Right kidney (tissue), 1 donor: Measurements from ENCODE around the gene DOK1.
"Not testable (repeated sequence)": the region's sequence is repeated elsewhere in the genome, so short reads cannot be mapped to it uniquely, and the experiment has no call there.

Experiments
- DNase-seq: peaks from one replicate; pipeline ENCODE4 v3.0.0-alpha.2; 2016

The DOK1 gene

DNA sequence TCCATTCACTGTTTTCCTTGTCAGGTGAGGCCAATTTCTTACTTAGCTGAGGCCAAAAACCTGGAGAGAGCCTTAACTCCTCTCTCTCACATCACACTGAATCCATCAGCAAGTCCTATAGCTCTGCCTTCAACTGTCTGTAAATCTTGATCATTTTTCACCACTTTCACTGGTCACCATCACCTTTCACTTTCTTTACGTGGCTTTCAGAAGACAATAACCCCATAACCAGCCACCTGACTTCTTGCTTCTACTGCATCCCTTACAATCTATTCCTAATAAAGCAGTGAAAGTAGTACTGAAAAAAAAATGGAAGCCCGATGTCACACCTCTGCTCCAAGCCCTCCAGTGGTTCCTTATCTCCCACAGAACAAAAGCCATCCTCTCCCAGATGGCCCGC, 8.5 kb upstream of the DOK1 start:
- no peak for DNase-seq

DNA sequence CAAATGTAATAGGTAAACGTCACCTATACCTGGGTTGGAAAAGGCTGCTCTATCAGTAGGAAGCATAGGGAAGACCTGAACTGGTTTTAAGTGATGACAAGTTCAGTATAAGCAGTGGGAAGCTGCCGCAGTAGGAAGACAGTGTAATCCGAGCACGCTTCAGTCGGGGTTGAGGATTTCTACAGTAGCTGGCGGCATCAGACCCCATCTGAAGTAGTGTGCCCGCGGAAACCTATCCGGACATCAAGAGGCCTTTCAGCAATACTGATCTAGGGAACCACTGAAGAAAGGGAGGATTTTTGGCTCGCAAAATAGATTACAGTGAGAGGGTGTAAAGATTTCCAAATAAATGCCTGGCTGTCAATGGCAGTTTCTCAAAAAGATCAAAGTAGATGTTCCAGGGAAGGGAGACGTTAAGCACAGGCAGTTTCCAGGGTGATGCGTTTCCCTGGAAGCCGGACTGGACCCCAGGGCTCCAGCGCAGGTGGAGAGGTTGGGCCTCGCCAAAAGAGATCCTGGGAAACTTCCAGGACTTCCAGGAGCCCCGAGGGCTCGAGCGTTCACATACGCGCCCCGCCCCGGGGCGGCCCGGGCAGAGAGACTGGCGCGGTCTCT, 6.1 kb upstream of the DOK1 start:
- DNase-seq, result no peak

DNA sequence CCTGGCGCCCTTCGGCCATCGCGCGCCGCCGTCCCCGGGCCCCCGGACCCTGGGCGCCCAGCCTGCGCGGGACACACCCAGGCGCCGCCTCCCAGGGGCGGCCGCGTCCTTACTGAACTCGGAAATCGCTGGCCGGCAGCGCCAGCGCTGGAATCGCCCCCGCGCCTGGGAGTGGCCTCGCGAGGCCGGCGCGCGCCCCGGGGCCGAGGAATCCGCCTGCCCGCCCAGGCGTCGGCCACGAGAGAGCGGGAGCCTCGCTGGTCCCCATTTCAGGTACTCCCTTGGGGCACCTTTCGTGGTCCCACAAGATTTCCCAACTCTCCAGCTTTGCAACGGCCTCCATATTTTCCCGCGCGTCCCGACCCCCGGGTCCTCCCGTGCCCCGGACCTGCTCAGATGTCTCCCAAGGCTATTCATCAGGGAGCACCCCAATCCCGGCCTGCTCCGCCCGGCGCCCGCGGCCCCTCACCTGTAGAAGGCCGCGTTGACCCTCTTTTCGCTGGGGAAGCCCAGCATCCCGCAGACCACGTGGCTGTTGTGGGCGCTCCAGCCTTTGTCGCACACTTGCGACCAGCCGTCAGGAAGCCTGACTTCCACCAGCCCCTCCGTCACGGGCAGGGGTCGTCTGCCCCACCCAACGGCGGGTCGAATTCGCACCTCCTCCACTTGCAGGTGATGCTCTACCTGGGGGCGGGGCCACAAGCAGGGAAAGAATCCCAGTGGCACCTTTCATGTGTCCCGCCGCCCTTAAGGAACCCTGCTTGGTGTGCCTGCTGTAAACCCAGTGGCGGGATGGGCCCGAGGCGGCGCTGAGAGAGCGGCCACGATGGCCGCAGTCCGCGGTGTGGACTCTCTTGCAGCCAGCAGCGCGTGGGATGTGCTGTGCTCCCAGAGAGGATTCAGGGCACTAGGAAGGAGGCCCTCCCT, 5.4 kb upstream of the DOK1 start:
- DNase-seq, result peak; percentile 79

DNA sequence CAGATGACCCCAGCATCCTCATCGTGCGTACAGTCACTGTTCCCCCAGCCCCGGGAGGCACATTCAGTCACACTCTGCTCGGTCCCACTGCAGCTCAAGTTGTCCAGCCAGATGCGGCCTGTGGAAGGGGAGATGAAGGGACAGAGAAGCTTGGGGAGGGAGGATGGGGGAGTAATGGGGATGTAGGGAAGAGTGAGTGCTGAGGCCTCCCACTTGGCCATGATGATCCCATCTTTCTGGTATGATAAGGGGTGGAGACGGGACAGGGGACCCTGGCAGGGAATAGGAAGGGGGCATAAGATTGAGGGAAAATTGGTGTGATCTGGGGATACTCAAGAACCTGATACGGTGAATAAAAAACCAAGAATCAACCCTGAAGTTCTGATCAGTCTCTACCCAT, 4.3 kb upstream of the DOK1 start:
- no peak for DNase-seq

DNA sequence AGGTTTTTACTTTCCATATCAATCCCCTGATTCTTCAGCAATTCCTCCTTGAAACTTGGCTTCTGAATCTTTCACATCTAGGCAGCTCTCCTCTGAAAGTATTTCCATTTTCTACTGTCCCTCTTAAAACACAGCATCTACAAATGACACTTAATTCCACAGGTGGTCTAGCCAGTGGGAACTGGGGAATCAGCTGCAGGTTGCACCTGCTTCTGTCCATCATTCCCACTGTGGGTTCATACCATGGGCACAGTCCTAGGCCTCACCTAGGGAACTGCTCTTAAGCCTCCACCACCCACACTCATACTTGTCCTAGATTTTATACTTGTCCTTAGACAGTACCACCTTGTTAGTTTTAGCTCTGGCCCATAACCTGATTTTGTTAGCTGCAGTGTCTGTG, 3.0 kb upstream of the DOK1 start:
- DNase-seq, result no peak

DNA sequence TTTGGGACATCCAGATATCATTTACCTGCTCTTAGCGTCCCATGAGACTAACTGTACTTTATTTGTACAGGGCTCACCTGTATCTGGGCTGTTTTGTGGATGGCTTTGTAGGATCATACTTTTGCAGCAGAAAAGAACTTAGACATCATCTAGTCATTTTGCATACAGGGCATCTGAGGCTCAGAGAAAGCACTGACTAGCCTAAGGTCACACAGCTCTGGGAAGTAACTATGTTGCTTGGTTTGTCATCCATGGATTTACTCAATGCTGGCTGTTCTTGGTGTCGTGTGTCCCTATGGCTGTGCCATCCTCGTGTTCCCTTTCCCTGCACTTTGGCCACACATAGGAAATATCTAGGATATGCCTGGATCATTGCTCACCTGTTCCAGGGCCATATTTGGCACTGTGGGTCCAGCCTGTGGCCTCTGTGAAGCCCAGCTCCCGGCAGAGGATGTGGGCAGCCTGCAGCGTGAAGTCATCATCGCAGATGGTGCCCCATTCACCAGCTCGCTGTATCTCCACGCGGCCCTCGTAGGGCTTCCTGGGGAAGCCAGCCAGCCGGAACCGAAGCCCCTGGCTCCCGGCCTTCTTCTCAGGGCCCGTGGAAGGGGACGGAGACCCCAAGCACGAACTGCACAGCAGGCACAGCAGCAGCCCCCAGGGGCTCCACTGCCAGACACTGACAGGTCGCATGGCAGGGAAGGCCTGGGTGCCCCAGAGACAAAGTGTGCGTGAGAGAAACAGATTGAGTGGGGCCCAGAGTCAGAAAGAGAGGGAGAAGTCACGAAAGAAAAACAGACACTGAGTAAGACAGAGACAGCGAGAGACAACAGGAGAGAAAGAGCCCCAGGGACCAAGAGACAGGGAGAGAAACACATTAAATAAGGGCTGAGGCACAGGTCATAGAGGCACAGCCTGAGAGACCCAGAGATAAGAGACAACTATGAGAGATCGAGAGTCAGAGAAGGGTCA, 2.3 kb upstream of the DOK1 start:
- DNase-seq, result no peak

DNA sequence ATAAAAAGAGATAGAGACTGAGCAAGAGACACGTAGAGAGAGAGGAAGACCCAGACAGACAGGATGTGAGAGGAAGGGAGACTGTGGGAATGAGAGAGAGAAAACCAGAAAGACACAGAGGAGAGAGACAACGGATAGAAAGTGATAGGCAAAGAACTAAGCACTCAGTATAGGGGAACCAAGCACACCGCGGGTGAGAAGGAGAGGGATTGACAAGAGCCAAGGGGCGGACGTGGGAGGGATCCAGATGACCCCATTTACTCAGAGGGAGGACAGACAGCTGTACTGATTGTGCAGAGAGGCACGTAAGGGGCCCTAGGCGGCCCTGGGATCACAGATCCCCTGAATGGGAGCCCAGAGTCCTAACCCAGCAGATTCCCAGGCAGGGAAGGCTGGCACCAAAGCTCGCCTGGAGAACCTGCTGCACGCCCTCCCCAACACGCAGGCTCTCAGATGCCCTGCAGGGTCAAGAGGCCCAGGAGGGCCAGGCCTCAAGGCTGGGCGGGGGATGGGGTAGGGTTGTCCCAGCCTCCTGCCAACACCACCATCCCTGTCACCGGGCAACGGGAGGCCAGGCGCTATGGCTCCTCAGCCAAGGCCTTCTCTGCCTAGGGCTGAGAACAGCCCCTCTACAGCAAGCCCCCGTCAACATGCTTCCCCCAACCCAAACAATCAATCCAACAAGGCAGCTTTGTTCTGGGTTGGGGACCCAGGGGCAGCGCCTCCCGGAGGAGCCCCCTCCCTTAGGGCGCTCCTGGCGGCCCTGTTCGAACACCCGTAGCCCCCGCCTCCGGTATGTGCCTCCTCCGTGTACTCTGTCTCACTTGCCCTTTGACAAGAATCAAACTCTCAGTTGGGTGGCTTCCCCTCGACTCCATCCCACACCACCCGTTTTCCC, 1.4 kb upstream of the DOK1 start:
- peak; percentile 69 for DNase-seq

DNA sequence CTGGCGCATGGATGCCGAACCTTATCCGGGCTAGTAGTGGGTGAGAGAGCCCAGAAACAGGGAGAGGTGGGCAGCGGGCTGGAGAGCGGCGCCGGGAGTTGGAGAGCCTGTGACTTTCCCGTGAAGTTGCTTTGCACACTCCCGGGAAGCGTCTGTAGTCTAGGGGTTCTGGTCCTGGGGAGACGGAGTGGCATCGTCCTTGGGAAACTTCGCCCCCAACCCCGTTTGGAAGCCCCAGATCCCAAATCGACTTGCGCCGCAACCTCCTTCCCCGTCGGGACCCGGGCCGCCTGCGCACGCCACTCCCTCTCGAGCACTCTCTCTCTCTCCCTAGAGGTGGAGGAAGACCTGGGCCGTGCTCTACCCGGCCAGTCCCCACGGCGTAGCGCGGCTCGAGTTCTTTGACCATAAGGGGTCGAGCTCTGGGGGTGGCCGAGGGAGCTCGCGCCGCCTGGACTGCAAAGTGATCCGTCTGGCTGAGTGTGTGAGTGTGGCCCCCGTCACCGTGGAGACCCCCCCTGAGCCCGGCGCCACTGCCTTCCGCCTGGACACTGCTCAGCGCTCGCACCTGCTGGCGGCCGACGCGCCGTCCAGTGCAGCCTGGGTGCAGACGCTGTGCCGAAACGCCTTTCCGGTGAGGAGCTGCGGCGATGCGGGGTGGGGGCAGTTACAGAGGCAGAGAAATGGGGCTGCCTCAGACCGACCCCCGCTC, 456 bp downstream of the DOK1 start:
- peak; percentile 90 for DNase-seq

DNA sequence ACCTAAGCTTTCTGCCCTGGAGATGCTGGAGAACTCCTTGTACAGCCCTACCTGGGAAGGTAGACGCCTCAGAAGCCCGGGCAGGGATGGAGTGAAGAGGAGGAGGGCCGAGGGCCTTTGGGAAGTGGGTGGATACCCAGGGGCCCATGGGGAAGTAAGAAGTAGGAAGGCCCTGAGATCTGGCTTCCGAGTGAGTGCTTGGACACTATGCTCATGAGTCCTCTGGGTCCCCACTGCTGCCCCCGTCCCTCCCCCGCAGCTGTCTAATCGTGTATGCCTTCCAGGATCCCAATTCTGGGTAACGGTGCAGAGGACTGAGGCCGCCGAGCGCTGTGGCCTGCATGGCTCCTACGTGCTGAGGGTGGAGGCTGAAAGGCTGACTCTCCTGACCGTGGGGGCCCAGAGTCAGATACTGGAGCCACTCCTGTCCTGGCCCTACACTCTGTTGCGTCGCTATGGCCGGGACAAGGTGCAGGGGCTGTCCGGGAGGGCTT, 1.1 kb downstream of the DOK1 start:
- no peak for DNase-seq

DNA sequence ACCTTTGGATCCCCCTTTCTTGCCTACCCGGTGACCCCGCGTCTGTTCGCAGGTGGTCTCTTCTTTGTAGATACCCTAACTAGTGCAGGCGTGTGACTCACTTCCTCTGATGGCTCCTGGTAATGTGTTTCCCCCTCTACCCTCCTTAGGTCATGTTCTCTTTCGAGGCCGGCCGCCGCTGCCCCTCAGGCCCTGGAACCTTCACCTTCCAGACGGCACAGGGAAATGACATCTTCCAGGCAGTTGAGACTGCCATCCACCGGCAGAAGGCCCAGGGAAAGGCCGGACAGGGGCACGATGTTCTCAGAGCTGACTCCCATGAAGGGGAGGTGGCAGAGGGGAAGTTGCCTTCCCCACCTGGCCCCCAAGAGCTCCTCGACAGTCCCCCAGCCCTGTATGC, 1.6 kb downstream of the DOK1 start:
- no peak for DNase-seq

DNA sequence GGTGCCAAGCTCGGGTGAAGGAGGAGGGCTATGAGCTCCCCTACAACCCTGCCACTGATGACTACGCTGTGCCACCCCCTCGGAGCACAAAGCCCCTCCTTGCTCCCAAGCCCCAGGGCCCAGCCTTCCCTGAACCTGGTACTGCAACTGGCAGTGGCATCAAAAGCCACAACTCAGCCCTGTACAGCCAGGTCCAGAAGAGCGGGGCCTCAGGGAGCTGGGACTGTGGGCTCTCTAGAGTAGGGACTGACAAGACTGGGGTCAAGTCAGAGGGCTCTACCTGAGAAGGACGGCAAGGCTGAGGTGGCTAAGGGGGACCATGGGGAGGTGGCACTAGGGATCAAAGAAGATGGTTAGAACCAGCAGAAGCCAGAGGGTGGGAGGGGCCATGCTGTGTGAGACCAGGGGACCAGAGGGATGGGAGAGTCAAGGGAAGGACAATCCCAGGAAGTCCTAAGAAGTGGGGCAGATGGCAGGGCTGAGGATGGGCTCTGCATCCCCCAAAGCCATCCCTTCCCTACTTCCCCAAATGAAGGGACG, 2.4 kb downstream of the DOK1 start:
- DNase-seq, result no peak

DNA sequence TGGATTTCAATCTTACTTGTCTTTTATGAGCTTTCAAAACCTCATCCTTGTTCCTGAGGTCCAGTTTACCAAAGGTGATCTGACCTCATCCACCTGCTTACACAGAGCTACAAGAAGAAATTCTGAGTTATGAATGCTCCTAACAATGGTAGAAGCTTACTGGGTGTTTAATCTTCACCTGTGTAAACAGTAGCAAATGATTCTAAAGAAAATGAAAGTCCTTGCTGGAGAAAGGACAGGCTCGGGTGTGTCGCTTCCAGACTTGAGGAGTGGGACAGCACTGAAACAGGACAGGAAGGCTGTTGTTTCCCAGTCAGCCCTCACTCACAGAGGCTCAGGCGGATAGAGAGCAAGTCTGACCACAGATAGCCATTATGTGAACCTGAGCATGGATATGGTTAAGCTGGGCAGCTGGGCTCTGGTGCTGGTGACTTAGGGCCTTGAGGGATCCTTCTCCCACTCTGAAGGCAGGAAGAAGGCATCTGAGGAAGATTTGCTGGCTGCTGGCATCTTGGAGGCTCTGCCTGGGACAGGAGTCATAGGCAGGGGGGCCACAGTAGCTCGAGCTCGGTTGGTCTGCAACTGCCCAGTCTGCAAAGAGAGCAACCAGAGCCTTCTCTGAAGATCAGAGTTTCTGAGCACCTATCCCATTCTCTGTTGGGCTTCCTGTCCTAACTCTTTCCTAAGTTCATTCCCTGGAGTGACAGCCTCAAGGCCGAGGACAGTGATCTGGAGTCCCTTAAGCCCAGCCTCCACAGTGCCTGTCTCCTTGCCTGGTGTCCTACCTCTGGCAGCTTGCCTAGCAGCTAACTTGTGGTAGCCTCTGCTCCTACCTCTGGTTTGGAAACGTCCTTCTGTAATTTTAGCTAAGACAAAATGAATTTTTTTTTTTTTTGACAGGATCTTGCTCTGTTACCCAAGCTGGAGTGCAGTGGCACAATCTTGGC, 4.0 kb downstream of the DOK1 start:
- DNase-seq, result no peak

DNA sequence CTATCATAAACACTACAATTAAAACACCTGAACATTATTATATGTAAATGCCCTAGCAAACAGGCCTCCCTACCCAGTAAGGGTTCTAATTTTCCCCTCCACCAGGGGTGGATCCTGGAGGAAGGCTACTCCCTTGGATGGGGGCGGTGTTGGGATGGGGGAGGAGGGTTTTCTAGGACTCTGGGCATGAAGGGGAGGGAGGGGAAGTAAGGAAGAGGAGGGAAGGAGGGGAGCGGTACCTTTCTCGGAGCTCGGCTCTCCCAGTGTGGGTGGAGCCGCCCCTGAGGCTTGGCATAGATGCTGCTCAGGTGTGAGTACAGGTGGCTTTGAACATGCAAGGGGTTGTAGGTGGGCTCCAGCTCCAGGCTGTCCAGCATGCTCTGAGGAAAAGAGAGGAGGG, 5.4 kb downstream of the DOK1 start:
- no peak for DNase-seq

DNA sequence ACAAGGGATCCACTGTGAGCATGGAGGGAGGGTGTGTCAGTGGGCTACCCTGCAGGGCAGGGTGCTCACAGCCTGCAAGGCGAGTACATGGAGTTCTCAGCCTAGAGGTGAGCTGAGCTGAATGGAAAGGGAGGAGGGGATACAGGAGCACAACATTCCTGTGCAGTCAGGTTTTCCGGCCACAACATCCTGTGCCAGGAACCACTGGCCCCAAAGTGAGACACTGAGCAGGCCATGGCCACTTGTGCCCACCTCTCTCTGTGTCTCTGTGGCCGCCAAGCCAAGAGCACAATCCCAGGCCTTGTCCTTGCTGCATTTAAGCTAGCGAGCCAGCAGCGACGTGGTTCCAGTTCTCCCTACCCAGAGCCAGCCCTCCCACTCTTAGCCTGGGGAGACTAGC, 6.1 kb downstream of the DOK1 start:
- no peak for DNase-seq

DNA sequence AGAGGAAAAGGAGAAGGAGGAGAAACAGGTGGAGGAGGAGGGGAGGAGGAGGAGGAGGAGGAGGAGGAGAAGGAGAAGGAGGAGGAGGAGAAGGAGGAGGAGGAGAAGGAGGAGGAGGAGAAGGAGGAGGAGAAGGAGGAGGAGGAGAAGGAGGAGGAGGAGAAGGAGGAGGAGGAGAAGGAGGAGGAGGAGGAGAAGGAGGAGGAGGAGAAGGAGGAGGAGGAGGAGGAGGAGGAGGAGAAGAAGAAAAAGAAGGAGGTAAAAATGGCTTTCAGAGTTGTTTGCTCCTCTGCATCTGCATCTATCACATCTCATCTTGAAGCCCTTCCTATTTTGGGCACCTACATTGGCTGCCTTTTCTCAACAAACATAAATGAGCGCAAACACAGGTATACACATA, 6.5 kb downstream of the DOK1 start:
- DNase-seq, result not testable (repeated sequence)

DNA sequence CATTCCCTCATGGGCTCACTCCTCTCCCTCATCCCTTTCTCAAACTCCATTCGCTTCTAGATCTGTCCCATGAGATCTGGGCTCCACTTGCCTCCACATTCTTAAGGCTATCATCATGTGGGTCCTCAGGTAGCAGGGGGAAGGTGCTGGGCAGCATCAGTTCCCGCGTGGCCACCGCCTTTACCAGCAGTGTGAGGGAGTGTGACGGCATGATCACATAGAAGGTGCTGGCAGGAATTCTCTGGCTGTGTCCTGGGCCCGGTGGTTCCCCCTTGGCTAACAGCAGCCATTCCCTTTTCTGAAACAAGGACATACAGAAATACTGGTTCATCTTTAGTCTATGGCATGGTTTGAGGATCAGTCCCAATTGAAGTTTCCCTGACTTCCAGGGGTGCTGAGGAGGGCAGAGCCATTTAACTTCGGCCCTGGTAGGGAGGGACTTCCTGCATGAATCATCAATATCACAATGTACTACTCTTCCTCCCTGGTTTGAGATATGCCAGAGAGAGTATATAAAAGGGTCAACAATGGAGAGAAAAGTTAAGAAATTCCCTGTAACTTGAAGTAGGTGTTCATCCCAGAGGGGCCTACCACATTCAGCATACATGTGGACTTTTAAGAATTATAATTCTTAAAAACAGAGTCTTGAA, 7.7 kb downstream of the DOK1 start:
- DNase-seq, result no peak

DNA sequence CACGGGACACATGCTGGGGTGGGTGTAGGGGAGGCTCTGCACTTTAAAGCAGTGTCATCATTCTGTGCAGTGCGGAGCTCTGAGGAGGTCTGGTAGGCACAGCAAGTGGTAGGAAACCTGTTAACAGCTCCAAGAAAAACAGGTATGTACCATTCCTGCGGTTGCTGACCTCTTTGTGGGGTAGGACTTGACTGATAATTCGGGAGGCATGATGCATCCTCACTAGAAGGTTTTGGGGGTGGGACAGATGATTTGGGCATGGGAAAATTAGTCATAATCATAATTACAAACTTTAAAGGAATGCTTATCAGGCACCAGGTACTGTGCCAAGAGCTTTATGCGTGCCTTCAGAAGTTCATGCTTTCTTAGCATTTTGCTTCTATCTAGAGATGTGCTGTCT, 9.7 kb downstream of the DOK1 start:
- DNase-seq, result no peak

DNA sequence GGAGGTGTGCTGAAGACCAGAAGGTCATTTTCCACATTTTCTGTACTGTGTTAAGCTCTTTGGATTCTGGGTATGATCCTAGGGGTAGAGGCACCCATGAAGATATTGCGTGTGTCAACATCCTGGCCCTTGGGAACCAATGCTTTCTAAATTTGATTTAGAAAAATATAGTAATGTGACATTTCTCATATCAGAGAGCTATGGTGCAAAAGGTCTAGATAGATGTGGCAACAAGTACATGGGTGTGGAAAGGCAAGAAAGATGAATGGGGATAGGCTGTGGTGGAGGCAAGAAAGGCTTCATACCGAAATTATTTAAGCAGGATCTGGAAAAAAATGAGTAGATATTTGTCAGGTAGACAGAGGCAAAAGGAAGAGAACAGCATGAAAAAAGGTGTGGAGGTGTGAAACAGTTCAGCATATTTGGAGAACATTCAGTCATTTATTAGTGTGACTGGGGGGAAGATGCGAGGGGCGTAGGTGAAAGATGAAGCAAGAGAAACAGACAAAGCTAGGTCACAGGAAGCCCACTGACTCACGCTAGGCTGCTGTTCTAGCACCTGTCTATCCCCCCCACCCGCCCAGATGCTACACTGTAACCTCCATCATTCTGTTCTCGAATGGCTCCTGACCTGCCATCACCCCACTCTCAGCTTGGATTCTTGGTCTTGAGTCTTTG, 11.7 kb downstream of the DOK1 start:
- DNase-seq, result no peak
